Neural cell (in vitro differentiated cells): ENCODE data around the gene PEAK1. TPM values are rescaled to one million over a fixed set of nuclear protein-coding genes. Genes with fewer than 3 reads are reported as not detected.

Source experiments
- H2AFZ ChIP-seq: fragments of 200-600, 300-800 bp; sonication (generic), shearing (Covaris generic); 2 replicates; pipeline ENCODE4 v1.6.0; 2014; ENCODE audit warnings: low read depth, mild to moderate bottlenecking, antibody characterized with exemption, low read length, moderate library complexity
- H3F3A ChIP-seq: fragments of 200-600 bp; shearing (Covaris generic); 2 replicates; pipeline ENCODE4 v1.6.1; 2016; ENCODE audit warnings: mild to moderate bottlenecking, moderate library complexity, mixed read lengths, antibody characterized with exemption, low read length; ENCODE audit not compliant: insufficient read depth, poor library complexity, severe bottlenecking
- H3K27ac ChIP-seq: fragments of 200-600, 300-800 bp; sonication (generic), shearing (Covaris generic); 2 replicates; pipeline ENCODE4 v1.5.1; 2014; ENCODE audit warnings: mild to moderate bottlenecking, low read length, moderate library complexity
- H3K27me3 ChIP-seq: fragments of 300-800, 200-600 bp; sonication (generic), shearing (Covaris generic); 2 replicates; pipeline ENCODE4 v1.6.0; 2014; ENCODE audit warnings: mild to moderate bottlenecking, low read depth, low read length, moderate library complexity; ENCODE audit not compliant: insufficient read depth
- H3K36me3 ChIP-seq: fragments of 300-800, 200-600 bp; sonication (generic), shearing (Covaris generic); 2 replicates; pipeline ENCODE4 v1.5.1; 2014; ENCODE audit warnings: mild to moderate bottlenecking, antibody characterized with exemption, low read length, moderate library complexity; ENCODE audit not compliant: insufficient read depth
- H3K4me2 ChIP-seq: fragments of 300-800, 200-600 bp; sonication (generic), shearing (Covaris generic); 2 replicates; pipeline ENCODE4 v1.6.0; 2014; ENCODE audit warnings: mild to moderate bottlenecking, low read length
- H3K4me3 ChIP-seq: fragments of 300-800, 200-600 bp; sonication (generic), shearing (Covaris generic); 2 replicates; pipeline ENCODE4 v1.5.1; 2014; ENCODE audit warnings: mild to moderate bottlenecking, low read length, moderate library complexity
- H3K79me2 ChIP-seq: fragments of 200-600 bp; shearing (Covaris generic); replicated peaks from 2 replicates; pipeline ENCODE4 v1.6.0; 2014; ENCODE audit warnings: mild to moderate bottlenecking, low read length, moderate library complexity; ENCODE audit not compliant: insufficient read depth
- H3K9ac ChIP-seq: fragments of 300-800, 200-600 bp; sonication (generic), shearing (Covaris generic); 2 replicates; pipeline ENCODE4 v1.6.1; 2016; ENCODE audit warnings: mild to moderate bottlenecking, low read length, mixed read lengths
- H3K9me2 ChIP-seq: fragments of 200-600 bp; shearing (Covaris generic); 2 replicates; pipeline ENCODE4 v1.6.1; 2016; ENCODE audit warnings: mild to moderate bottlenecking, low read length, mixed read lengths; ENCODE audit not compliant: insufficient read depth
- H3K9me3 ChIP-seq: fragments of 200-600, 300-800 bp; sonication (generic), shearing (Covaris generic); 2 replicates; pipeline ENCODE4 v1.6.1; 2016; ENCODE audit warnings: mild to moderate bottlenecking, mixed run types, low read length, moderate library complexity, mixed read lengths
- H4K20me1 ChIP-seq: fragments of 200-600 bp; shearing (Covaris generic); 2 replicates; pipeline ENCODE4 v1.6.1; 2016; ENCODE audit warnings: mild to moderate bottlenecking, mixed run types; ENCODE audit not compliant: insufficient read depth
- EP300 ChIP-seq: fragments of 450-650 bp; conservative IDR thresholded peaks from 2 replicates; pipeline ENCODE4 v1.6.1; 2014; ENCODE audit warnings: antibody characterized with exemption, mild to moderate bottlenecking, moderate library complexity; ENCODE audit not compliant: poor library complexity, severe bottlenecking
- EZH2 ChIP-seq: fragments of 200-600, 300-800 bp; shearing (Covaris generic), sonication (generic); IDR thresholded peaks from 2 replicates; pipeline ENCODE4 v1.6.1; 2014; ENCODE audit warnings: antibody characterized with exemption, low read length, borderline replicate concordance, mild to moderate bottlenecking; ENCODE audit not compliant: insufficient read depth, poor library complexity, severe bottlenecking
- MXI1 ChIP-seq: fragments of 450-650 bp; conservative IDR thresholded peaks from 2 replicates; pipeline ENCODE4 v1.6.1; 2014; ENCODE audit warnings: antibody characterized with exemption, mild to moderate bottlenecking; ENCODE audit not compliant: poor library complexity, severe bottlenecking
- POLR2AphosphoS5 ChIP-seq: IDR thresholded peaks from 2 replicates; pipeline ENCODE4 v1.6.1; 2012
- RAD21 ChIP-seq: fragments of 450-650 bp; conservative IDR thresholded peaks from 2 replicates; pipeline ENCODE4 v1.6.1; 2014; ENCODE audit warnings: antibody characterized with exemption, mild to moderate bottlenecking, moderate library complexity
- REST ChIP-seq: IDR thresholded peaks from 2 replicates; pipeline ENCODE4 v1.6.1; 2012; ENCODE audit warnings: borderline replicate concordance
- SMC3 ChIP-seq: fragments of 450-650 bp; conservative IDR thresholded peaks from 2 replicates; pipeline ENCODE4 v1.6.1; 2014; ENCODE audit warnings: antibody characterized with exemption, mild to moderate bottlenecking, moderate library complexity; ENCODE audit not compliant: poor library complexity
- TAF1 ChIP-seq: IDR thresholded peaks from 2 replicates; pipeline ENCODE4 v1.6.1; 2012; ENCODE audit warnings: low read depth
- polyA plus RNA-seq: library from polyadenylated mRNA; depleted of rRNA; stranded (reverse); fragments of >200 nt; gene quantifications from 2 replicates; pipeline ENCODE4 v1.2.3, GENCODE V29; 2014
- TF ChIP-seq, protein P1 (sequence below): fragments of 450-650 bp; IDR thresholded peaks from 2 replicates; pipeline ENCODE4 v1.5.1; 2014; ENCODE audit warnings: antibody characterized with exemption, mild to moderate bottlenecking, moderate library complexity; ENCODE audit not compliant: poor library complexity, severe bottlenecking

PEAK1 gene
- polyA plus RNA-seq, 1 donor from 2014 or later: 5.8 TPM

GRCh38 chr15:77139312-77139711, 280.6 kb downstream of the PEAK1 start:
- Histone ChIP-seq H3K4me2 (no peak overlapping the region), H3K9me2 (no peaks in the 10 kb centered on the region), H3K4me3 (no peak overlapping the region), H3K9ac (no peak overlapping the region), H3K27ac (no peak overlapping the region), H3K27me3 (no peaks in the 10 kb centered on the region), H3K9me3 (peaks cover 5% of the 10 kb centered on the region), H3F3A (no peaks in the 10 kb centered on the region), H4K20me1 (no peaks in the 10 kb centered on the region), H3K79me2 (no peaks in the 10 kb centered on the region), H2AFZ (no peak overlapping the region), H3K36me3 (no peaks in the 10 kb centered on the region)
- TF ChIP-seq SMC3: no peak
- no peak for TF ChIP-seq EZH2
- TF ChIP-seq POLR2AphosphoS5: no peak
- TF ChIP-seq EP300: no peak

GRCh38 chr15:77138167-77138522, 281.8 kb downstream of the PEAK1 start:
- Histone ChIP-seq H3K9me3 (peaks cover 5% of the 10 kb centered on the region), H3K9me2 (no peaks in the 10 kb centered on the region), H3K4me3 (no peak overlapping the region), H2AFZ (no peak overlapping the region), H3K36me3 (peaks cover 3% of the 10 kb centered on the region), H3K27me3 (no peaks in the 10 kb centered on the region), H4K20me1 (no peaks in the 10 kb centered on the region), H3K27ac (no peak overlapping the region), H3K4me2 (no peak overlapping the region), H3K79me2 (no peaks in the 10 kb centered on the region), H3K9ac (no peak overlapping the region), H3F3A (no peaks in the 10 kb centered on the region)
- TF ChIP-seq SMC3: no peak
- TF ChIP-seq EZH2: no peak
- TF ChIP-seq EP300: no peak
- TF ChIP-seq POLR2AphosphoS5: no peak
- TF ChIP-seq TAF1: no peak
- TF ChIP-seq, protein P1, sequence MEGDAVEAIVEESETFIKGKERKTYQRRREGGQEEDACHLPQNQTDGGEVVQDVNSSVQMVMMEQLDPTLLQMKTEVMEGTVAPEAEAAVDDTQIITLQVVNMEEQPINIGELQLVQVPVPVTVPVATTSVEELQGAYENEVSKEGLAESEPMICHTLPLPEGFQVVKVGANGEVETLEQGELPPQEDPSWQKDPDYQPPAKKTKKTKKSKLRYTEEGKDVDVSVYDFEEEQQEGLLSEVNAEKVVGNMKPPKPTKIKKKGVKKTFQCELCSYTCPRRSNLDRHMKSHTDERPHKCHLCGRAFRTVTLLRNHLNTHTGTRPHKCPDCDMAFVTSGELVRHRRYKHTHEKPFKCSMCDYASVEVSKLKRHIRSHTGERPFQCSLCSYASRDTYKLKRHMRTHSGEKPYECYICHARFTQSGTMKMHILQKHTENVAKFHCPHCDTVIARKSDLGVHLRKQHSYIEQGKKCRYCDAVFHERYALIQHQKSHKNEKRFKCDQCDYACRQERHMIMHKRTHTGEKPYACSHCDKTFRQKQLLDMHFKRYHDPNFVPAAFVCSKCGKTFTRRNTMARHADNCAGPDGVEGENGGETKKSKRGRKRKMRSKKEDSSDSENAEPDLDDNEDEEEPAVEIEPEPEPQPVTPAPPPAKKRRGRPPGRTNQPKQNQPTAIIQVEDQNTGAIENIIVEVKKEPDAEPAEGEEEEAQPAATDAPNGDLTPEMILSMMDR: no peak
- TF ChIP-seq MXI1: no peak
- TF ChIP-seq RAD21: no peak
- no peak for TF ChIP-seq REST

- H3K4me2 ChIP-seq: no peak overlapping the region
- no peaks in the 10 kb centered on the region for H3K79me2 ChIP-seq
- H3K9me2 ChIP-seq: no peaks in the 10 kb centered on the region
- no peaks in the 10 kb centered on the region for H3K9me3 ChIP-seq
- no peak overlapping the region for H2AFZ ChIP-seq
- H3K27me3 ChIP-seq: no peaks in the 10 kb centered on the region
- no peak overlapping the region for H3K4me3 ChIP-seq
- no peak overlapping the region for H3K27ac ChIP-seq
- no peak for TF ChIP-seq EP300
- no peak for TF ChIP-seq SMC3
- TF ChIP-seq EZH2: no peak
- TF ChIP-seq, protein P1: no peak
- TF ChIP-seq TAF1: no peak
- no peak for TF ChIP-seq RAD21
- TF ChIP-seq REST: no peak
- TF ChIP-seq MXI1: no peak
- TF ChIP-seq POLR2AphosphoS5: no peak
- H3K9ac ChIP-seq: no peak overlapping the region
- no peaks in the 10 kb centered on the region for H3F3A ChIP-seq
- H4K20me1 ChIP-seq: no peaks in the 10 kb centered on the region
- H3K36me3 ChIP-seq: peaks cover 5% of the 10 kb centered on the region
Observed at GRCh38 chr15:77135181-77135580, 284.7 kb downstream of the PEAK1 start.
